NCI-H2107 (cell line): ENCODE results near the gene SLAMF1.

Experiments
- DNase-seq: peaks from one replicate; lab custom pipeline; 2025; lab: John Stamatoyannopoulos, UW

The SLAMF1 gene

GRCh38 chr1:160664573-160665051 is 17.8 kb upstream of the SLAMF1 start:
- DNase-seq = no peak

- no peak for DNase-seq
These were observed 16.1 kb upstream of the SLAMF1 start for GRCh38 chr1:160662910-160663309.

- DNase-seq = no peak
These were observed 12.7 kb upstream of the SLAMF1 start for GRCh38 chr1:160659566-160659965.

GRCh38 chr1:160658814-160659193 is 12.0 kb upstream of the SLAMF1 start:
- no peak for DNase-seq

- DNase-seq = no peak
These were observed 11.4 kb upstream of the SLAMF1 start for GRCh38 chr1:160658162-160658813.

- no peak for DNase-seq
These were observed 10.5 kb upstream of the SLAMF1 start for GRCh38 chr1:160657250-160657781.

- no peak for DNase-seq
These were observed 9.9 kb upstream of the SLAMF1 start for GRCh38 chr1:160656737-160657136.

GRCh38 chr1:160653620-160654016 is 6.8 kb upstream of the SLAMF1 start:
- no peak for DNase-seq

GRCh38 chr1:160652924-160653619 is 6.2 kb upstream of the SLAMF1 start:
- DNase-seq = no peak

GRCh38 chr1:160652065-160652641 is 5.3 kb upstream of the SLAMF1 start:
- DNase-seq = peak; percentile 33

GRCh38 chr1:160651433-160652064 is 4.7 kb upstream of the SLAMF1 start:
- DNase-seq = no peak

GRCh38 chr1:160647329-160647720 is 481 bp upstream of the SLAMF1 start:
- DNase-seq = no peak

GRCh38 chr1:160646180-160646579 is 664 bp downstream of the SLAMF1 start:
- DNase-seq = no peak

- DNase-seq = no peak
These were observed 1.3 kb downstream of the SLAMF1 start for GRCh38 chr1:160645386-160646130.

GRCh38 chr1:160644399-160644798 is 2.4 kb downstream of the SLAMF1 start:
- DNase-seq = no peak

GRCh38 chr1:160643138-160643537 is 3.7 kb downstream of the SLAMF1 start:
- no peak for DNase-seq

GRCh38 chr1:160642281-160642644 is 4.6 kb downstream of the SLAMF1 start:
- no peak for DNase-seq

GRCh38 chr1:160641323-160642280 is 5.2 kb downstream of the SLAMF1 start:
- DNase-seq = no peak

- no peak for DNase-seq
These were observed 6.3 kb downstream of the SLAMF1 start for GRCh38 chr1:160640359-160641123.

GRCh38 chr1:160639652-160640051 is 7.2 kb downstream of the SLAMF1 start:
- DNase-seq = no peak
